ENCODE results near the gene MED13L. TPM values are rescaled to one million over a fixed set of nuclear protein-coding genes. Genes with fewer than 3 reads are reported as not detected.

Gene MED13L
- total RNA-seq, 2 donors from 2014 or later: 55.0 to 64.1 TPM

DNA sequence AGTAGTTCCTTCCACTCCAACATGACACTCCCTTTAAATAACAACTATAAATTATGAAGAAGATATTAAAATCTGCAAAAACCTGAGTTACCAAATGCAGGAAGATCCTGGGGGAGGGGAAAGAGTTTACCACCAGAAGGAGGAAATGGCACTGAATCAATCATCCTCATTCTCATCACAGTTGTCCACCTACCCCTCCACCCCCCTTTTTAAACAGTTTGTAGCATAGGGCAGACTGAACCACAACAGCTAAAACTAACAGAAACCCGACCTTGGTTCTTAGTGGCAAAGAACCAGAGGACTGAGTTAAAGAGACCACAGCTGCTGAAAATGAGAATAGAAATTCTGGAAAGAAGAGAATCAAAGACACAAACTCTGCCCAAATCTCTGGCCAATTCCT is 189.5 kb downstream of the MED13L start:
- Histone ChIP-seq H3K4me3 (no peak overlapping the region), H3K27me3 (no peaks in the 10 kb centered on the region), H3K4me1 (no peaks in the 10 kb centered on the region), H3K27ac (no peak overlapping the region), H3K9me3 (no peaks in the 10 kb centered on the region), H3K36me3 (no peaks in the 10 kb centered on the region)
- no peak for DNase-seq (ENCODE audit: low spot score)
- TF ChIP-seq, protein P1, sequence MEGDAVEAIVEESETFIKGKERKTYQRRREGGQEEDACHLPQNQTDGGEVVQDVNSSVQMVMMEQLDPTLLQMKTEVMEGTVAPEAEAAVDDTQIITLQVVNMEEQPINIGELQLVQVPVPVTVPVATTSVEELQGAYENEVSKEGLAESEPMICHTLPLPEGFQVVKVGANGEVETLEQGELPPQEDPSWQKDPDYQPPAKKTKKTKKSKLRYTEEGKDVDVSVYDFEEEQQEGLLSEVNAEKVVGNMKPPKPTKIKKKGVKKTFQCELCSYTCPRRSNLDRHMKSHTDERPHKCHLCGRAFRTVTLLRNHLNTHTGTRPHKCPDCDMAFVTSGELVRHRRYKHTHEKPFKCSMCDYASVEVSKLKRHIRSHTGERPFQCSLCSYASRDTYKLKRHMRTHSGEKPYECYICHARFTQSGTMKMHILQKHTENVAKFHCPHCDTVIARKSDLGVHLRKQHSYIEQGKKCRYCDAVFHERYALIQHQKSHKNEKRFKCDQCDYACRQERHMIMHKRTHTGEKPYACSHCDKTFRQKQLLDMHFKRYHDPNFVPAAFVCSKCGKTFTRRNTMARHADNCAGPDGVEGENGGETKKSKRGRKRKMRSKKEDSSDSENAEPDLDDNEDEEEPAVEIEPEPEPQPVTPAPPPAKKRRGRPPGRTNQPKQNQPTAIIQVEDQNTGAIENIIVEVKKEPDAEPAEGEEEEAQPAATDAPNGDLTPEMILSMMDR (IDR thresholded peaks at IDR 0.05): no peak

GRCh38 chr12:116087399-116087798 is 190.1 kb downstream of the MED13L start:
- Histone ChIP-seq H3K27ac (no peak overlapping the region), H3K4me3 (no peak overlapping the region), H3K4me1 (no peaks in the 10 kb centered on the region), H3K36me3 (no peaks in the 10 kb centered on the region), H3K27me3 (no peaks in the 10 kb centered on the region), H3K9me3 (no peaks in the 10 kb centered on the region)
- TF ChIP-seq, protein P1 (IDR thresholded peaks at IDR 0.05): no peak
- DNase-seq (ENCODE audit: low spot score): no peak

- no peaks in the 10 kb centered on the region for H3K9me3 ChIP-seq
- TF ChIP-seq, protein P1 (IDR thresholded peaks at IDR 0.05): no peak
- peaks cover 0 to 1% of the 10 kb centered on the region in 2 donors for H3K4me1 ChIP-seq
- DNase-seq (ENCODE audit: low spot score): no peak
- H3K27me3 ChIP-seq: no peaks in the 10 kb centered on the region
- H3K27ac ChIP-seq: no peak overlapping the region
- no peaks in the 10 kb centered on the region for H3K36me3 ChIP-seq
- no peak overlapping the region for H3K4me3 ChIP-seq
Measured at GRCh38 chr12:116080415-116080814, 197.1 kb downstream of the MED13L start.

DNA sequence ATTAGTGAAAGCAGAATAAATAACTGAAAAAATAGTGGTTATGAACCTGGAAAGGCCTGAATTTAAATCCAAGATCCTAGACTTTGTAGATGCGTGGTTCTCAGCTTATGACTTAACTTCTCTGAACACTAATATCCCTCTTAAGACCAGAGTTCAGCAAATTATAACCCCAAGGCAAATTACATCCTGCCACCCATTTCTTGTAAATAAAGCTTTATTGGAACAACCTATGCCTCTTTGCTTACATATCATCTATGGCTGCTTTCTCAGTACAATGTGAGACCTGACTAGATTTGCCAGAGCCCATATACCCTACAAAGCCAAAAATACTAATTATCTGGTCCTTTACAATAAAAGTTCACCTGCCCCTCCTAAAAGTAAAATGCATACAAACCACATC is 199.1 kb downstream of the MED13L start:
- Histone ChIP-seq H3K4me1 (peaks cover 0 to 9% of the 10 kb centered on the region in 2 donors), H3K4me3 (no peak overlapping the region), H3K27ac (no peak overlapping the region), H3K36me3 (no peaks in the 10 kb centered on the region), H3K9me3 (no peaks in the 10 kb centered on the region), H3K27me3 (no peaks in the 10 kb centered on the region)
- DNase-seq (ENCODE audit: low spot score): no peak
- TF ChIP-seq, protein P1 (IDR thresholded peaks at IDR 0.05): no peak

- H3K36me3 ChIP-seq: no peaks in the 10 kb centered on the region
- no peaks in the 10 kb centered on the region for H3K9me3 ChIP-seq
- no peak overlapping the region for H3K27ac ChIP-seq
- no peak for DNase-seq (ENCODE audit: low spot score)
- peaks cover 0 to 9% of the 10 kb centered on the region in 2 donors for H3K4me1 ChIP-seq
- TF ChIP-seq, protein P1 (IDR thresholded peaks at IDR 0.05): no peak
- no peaks in the 10 kb centered on the region for H3K27me3 ChIP-seq
- H3K4me3 ChIP-seq: no peak overlapping the region
Measured at GRCh38 chr12:116077431-116077830, 200.1 kb downstream of the MED13L start.

GRCh38 chr12:116076399-116076798 is 201.1 kb downstream of the MED13L start:
- H3K4me1 ChIP-seq: peaks cover 0 to 9% of the 10 kb centered on the region in 2 donors
- H3K9me3 ChIP-seq: no peaks in the 10 kb centered on the region
- DNase-seq (ENCODE audit: low spot score): no peak
- TF ChIP-seq, protein P1 (IDR thresholded peaks at IDR 0.05): no peak
- no peak overlapping the region for H3K4me3 ChIP-seq
- no peaks in the 10 kb centered on the region for H3K36me3 ChIP-seq
- no peaks in the 10 kb centered on the region for H3K27me3 ChIP-seq
- H3K27ac ChIP-seq: no peak overlapping the region

Data from right atrium auricular region (tissue), 2 donors.